IPS-18c (cell line): ENCODE measurements around the gene IGLON5.

Source experiments
- H3K4me3 ChIP-seq: 2 replicates; pipeline ENCODE4 v1.7.0; 2013; ENCODE audit warnings: low read depth, mild to moderate bottlenecking, low read length, moderate library complexity; ENCODE audit not compliant: insufficient read depth
- H3K9me3 ChIP-seq: one replicate; pipeline ENCODE4 v1.6.1; 2013; ENCODE audit warnings: mild to moderate bottlenecking, low read length, moderate library complexity; ENCODE audit not compliant: control insufficient read depth, insufficient read depth

IGLON5 gene

DNA sequence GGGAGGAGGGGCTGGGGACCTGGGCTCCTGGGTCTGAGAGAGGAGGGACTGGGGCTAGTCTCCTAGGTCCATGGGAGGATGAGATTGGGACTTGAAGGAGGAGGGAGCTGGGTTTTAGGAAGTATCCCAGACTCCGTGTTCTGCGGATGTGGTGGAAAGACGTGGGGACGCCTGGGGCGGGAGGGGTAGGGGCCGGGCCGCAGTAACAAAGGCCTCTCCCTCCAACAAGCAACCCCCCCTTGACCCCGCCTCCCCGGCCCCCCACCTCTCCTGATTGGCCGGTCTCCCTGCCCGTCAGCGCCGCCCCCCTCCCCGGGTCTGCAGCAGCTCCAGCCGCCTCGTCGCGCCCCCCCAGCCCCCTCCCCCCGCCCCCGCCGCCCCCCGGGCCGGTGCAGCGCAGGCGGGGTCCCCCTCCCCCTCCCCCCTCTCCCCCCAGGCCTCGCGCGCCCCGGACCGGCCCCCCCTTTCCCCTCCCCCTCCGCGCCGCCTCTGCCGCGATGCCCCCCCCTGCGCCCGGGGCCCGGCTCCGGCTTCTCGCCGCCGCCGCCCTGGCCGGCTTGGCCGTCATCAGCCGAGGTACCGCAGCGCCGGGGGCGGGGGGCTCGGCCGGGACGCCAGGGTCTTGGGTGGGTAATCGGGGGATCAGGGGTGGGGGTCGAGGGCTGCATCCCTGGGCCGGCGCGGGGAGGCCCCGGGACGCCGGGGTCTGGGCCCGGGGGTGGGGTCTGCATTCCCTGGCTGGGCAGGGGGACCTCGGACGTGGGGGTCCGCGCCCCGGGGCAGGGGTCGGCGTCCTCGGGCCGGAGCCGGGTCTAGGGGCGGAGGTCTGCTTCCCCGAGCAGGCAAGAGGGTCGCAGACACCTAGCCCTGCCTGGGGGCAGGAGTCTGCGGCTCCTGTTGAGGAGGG lies at the start of gene IGLON5:
IGLON5 (plus strand) TSS at position 294 of the 907 bp plus-strand sequence; CDS start at position 498, 204 bp downstream.
- H3K9me3 ChIP-seq, result no peaks in the 10 kb centered on the region

DNA sequence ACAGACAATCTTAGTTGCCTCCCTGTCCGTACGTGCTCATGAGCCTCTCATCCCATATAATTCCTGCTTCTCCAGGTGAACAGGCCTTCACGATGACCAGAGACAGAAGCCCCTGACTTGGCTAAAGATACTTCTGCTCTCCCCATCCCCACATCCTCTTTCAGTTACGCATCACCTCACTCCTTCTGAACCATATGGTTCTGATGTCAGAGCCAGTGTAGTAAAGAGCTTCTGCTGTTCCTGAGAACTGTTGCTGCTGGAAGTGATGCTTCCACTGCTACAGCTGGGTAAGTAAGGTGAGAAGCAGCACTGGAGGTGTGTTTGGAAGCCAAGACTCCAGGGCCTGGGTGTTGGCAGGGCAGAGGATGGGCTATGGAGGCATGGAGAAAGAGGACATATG lies 47.6 kb upstream of the IGLON5 start:
- H3K9me3 ChIP-seq, result no peaks in the 10 kb centered on the region
- H3K4me3 ChIP-seq, result no peak overlapping the region

More for the DNA sequence above, at the start of gene IGLON5:
- peak within 1 kb of the TSS; percentile 53 for H3K4me3 ChIP-seq

DNA sequence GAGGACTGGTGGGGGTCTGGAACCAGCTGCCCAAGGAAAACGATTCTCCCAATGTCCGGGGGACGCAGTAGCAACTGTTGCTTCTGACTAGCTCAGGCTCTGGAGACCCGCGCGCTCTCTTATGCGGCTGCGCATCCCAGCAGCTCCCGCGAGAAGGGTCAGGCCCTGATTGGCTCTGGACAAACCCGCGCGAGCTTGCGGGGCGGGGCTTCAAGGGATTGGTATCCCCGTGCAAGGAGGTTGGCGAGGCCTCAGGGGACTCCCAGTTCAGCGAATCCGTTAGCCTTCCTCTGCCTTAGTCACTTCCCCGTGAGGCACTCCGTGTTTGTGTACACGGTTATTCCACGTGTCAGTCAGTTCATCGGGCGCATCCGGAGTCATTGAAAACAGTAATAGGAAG lies 40.4 kb upstream of the IGLON5 start:
- no peaks in the 10 kb centered on the region for H3K9me3 ChIP-seq
- no peak overlapping the region for H3K4me3 ChIP-seq

DNA sequence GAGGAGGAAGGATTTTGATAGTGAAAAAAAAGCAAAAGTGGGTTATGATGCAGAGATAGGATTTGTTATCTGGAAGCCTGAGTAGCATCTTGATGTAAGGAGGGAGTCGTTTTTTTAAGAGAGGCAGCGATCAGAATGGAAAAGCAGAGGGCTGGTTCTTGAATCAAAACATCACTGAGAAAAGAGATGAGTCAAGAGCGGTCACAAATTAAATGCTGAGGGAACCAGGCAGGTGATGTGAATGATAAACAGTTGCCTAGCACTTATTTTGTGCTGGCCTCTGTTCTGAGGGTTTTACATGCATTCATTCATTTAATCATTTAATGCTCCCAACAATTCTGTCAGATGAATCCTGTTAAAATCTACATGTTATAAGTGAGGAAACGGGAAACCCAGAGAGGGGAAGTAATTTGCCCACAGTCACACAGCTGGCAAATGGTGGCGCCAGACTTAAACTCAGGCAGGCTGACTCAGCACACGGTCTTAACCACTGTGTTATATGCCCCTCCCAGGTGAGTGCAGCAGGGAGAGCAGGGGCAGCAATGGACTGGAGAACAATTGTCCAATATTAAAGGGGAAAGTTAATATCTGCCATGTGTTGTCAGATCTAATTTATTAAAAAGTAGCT lies 39.1 kb upstream of the IGLON5 start:
- H3K9me3 ChIP-seq, result no peaks in the 10 kb centered on the region
- no peak overlapping the region for H3K4me3 ChIP-seq

DNA sequence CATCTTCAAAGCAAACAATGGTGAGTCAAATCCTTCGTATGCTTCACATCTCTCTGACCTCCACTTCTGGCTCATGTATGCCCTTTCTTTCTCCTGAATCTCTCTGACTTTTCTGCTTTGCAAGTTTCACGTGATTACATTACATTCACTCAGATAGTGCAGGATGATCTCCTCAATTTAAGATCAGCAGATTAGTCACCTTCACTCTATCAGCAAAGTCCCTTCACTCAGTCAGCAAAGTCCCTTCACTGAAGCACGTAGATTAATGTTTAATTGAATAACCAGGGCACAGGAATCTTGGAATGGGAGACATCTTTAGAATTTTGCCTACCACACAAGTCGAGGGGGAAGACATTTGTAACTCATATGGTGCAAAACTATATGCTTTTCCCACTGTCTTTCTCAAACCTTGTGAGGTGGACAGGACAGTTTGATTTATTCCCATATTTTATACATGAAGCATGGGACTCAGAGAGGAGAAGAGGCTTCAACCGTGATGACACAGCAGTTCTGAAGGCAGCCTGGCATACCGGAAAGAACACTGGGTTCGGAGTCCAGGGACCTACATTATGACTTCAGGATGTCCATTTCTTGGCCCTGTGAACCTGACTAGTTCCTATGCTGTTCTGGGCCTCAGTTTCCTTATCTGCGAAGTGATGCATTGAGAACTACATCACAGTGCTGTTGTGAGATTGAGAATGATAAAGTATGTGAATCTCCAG lies 37.2 kb upstream of the IGLON5 start:
- Histone ChIP-seq H3K9me3 (no peaks in the 10 kb centered on the region), H3K4me3 (no peak overlapping the region)

DNA sequence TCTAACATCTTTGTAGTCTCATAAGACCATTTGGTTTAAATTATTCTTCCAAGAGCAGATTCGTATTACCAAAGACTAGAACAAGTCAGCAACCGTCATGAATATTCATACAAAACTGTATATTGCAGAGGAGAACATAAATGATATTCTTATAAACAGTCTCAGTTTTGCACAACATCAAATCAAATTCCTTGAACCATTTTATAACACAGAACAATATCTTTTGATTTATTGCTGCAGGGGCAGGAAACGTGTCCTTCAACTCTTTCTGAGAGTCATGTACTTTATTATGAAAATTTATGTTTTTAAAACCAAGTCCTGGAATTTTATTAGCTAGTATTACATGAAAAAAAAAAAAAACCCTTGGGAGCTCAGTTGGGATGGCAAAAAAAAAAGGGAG lies 34.3 kb upstream of the IGLON5 start:
- Histone ChIP-seq H3K4me3 (no peak overlapping the region), H3K9me3 (no peaks in the 10 kb centered on the region)

DNA sequence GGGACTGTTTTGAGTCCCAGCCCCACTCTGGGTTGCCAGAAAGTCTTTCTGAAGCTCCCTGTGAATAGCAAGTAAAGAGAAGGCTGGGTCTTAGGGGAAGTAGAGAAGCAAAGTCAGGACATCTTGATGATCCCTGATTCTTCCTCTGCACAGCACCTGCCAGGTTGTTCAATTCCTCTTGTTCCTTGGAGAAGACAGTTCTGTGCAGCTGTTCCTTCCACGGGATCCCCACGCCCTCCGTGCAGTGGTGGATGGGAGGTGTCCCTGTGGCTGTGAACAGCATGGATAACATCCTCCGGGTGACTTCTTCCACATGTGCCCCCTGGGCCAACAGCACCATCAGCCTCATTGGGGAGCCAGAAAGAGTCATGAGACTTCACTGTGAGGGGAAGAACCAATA lies 29.1 kb upstream of the IGLON5 start:
- H3K9me3 ChIP-seq, result no peaks in the 10 kb centered on the region
- H3K4me3 ChIP-seq, result no peak overlapping the region

DNA sequence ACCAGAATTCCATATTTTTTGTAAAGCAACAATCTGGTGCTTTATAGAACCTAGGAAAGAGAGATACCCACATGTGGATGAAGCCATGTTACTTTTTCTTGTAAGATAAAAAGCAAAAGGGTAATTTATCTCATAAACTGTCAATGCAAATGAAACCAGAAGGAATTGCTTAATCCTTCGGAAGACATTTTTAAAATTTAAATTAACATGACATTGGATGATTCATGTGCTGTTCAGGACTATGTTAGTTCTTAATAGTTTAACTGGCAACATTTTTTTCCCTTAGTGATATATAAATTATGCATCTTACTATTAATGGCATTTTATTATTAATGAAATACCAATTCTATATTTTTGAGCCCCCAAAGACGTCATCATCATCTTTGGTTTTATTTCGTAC lies 25.8 kb upstream of the IGLON5 start:
- Histone ChIP-seq H3K4me3 (no peak overlapping the region), H3K9me3 (no peaks in the 10 kb centered on the region)

DNA sequence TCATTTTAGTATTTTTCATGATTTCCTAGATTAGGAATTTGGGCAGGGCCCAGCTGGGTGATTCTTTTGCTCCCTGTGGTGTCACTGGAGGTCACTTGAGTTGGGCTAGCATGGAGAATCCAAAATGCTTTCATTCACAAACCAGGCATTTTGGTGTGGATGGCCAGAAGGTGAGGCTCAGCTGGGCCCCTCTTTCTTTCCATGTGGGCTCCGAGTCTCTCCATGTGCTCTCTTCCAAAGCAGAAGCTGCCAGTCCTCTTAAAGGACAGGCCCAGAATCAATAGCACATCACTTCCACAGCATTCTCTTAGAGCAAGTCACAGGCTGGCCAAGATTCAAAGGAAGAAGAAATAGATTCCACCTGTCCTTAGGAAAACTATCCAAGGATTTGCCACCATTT lies 21.8 kb upstream of the IGLON5 start:
- Histone ChIP-seq H3K9me3 (no peaks in the 10 kb centered on the region), H3K4me3 (no peak overlapping the region)

DNA sequence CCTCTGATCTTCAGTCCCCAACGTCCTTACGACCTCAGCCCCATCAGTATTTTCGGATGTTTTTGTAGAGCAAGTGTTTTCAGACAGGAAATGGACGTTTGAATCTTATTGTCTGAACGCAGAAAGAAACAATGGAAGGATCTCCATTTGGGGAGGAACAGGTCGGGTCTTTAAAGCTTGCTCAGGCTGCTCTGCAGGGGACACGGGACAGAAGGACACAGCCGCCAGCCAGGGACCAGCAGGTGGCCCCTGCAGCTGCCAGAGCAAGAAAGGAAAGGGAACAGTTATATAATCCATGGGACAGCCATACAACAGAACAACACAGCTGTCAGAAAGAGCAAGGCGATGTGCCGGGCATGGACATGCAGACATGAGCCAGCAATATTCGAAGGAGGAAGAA lies 18.5 kb upstream of the IGLON5 start:
- Histone ChIP-seq H3K4me3 (0 out of 2 replicates have a peak overlapping the region, but pooled peaks have one; percentile 9), H3K9me3 (no peaks in the 10 kb centered on the region)

DNA sequence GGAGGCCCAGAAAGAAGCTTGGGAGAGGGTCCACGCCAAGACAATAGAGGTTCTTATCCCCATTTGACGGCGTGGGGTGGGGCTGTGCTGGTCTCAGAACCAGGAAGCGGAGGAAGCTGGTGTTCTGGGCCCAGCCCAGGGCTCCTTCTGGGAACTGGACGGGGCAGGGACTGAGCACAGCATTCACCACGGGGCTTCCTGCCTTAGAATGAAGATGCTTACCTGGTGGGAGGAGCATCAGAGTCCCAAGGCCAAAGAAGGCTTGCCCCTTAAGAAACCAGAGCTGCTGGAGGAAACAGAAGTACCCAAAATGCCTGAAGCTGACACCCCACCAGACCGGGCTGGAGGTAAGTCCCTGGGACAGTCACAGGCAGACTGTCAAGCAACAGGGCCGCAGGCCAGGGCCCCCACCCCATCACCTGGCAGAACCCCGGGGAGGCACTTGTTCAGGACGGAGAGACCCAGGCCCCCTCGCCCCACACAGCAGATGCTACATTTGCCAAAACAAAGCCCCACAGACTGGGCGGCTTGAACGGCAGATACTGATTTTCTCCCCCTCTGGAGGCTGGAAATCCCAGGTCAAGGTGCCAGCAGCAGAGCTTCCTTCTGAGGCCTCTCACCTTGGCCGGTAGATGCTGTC lies 17.8 kb upstream of the IGLON5 start:
- H3K4me3 ChIP-seq, result peak overlapping the region; percentile 34; the same call in 1 of the 2 replicates
- H3K9me3 ChIP-seq, result no peaks in the 10 kb centered on the region

DNA sequence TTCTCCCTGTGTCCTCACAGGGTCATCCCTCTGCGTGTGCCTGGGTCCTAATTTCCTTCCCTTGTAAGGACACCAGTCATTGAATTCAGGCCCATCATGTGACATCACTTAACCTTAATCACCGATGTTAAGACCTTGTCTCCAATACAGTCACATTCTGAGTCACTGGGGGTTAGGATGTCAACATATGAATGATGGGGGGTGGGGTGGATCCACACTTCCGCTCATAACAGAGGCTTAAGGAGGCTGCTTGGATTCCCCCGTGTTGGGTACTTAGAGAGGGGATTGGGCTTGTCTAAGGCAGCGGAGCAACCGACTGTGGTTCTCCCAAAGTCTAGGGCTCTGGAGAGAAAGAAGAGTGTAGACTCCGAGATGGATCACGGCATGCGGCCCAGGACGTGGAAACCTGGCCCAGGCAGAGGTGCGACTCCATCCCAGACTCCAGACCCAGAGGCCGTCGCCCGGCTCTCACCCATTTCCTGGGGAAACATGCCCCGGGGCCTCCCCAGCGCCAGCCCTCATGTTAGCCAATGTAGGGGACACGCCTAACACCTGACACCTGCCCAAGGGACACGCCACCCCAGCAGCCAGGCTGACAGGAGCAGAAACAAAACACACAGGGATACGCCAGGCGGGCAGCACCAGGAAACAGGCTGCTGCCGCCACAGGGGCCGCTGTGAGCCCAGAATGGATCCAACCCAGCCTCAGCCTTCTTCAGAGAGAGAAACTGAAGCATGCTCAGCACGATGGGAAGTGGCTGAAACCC lies 17.1 kb upstream of the IGLON5 start:
- peak overlapping the region; percentile 34; the same call in 1 of the 2 replicates for H3K4me3 ChIP-seq
- no peaks in the 10 kb centered on the region for H3K9me3 ChIP-seq

DNA sequence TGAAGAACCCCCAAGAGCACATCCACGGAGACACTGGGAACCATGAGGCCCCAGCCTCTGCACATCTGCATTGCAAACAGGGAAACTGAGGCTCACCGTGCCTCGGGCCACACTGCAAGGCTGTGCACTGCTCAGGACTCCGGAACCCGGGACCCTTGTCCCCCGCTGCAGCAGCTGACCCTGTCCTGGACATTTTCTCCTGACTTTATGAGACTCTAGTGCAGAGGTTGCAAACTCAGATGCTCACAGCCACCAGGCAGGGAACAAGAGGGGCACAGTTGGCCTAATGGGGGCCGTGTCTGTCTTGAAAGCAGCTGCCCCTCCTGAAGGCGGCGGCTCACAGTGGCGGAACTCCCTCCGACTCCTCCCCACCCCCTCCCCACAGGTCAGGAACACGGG lies 16.5 kb upstream of the IGLON5 start:
- Histone ChIP-seq H3K9me3 (no peaks in the 10 kb centered on the region), H3K4me3 (no peak overlapping the region)

DNA sequence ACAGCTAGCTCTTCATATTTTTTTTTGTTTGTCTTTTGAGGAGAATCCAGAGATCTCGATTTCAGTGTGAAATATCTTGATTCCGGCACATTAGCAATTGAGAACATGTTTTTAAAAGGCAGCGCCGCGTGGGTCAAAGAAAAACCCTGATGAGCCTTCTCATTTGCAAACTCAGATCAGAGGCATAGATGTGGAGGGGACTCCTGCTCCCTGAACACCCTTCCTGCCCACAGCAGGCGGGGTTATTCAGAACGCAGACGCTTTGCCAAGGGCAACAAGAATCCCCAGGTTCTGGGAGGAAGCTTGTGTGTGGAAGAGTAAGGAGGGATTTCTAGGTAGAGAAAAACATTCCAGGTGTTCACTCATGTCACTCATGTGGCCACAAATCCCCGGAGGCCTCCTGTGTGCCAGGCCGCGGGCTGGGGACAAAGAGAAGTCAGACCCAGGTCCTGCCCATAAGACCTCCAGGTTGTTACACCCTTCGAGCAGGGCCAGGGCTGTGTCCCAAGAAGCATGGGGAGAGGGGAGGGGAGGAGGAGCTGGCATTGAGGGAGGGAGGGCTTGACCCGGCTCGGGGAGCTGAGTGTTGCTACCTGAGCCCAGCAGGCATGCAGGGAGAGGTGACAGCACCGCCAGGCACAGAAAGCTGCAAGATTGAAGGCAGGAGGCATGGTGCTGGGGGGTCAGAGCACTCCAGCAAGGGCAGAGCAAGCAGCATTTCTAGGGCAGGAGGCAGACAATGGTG lies 15.9 kb upstream of the IGLON5 start:
- Histone ChIP-seq H3K9me3 (no peaks in the 10 kb centered on the region), H3K4me3 (no peak overlapping the region)

DNA sequence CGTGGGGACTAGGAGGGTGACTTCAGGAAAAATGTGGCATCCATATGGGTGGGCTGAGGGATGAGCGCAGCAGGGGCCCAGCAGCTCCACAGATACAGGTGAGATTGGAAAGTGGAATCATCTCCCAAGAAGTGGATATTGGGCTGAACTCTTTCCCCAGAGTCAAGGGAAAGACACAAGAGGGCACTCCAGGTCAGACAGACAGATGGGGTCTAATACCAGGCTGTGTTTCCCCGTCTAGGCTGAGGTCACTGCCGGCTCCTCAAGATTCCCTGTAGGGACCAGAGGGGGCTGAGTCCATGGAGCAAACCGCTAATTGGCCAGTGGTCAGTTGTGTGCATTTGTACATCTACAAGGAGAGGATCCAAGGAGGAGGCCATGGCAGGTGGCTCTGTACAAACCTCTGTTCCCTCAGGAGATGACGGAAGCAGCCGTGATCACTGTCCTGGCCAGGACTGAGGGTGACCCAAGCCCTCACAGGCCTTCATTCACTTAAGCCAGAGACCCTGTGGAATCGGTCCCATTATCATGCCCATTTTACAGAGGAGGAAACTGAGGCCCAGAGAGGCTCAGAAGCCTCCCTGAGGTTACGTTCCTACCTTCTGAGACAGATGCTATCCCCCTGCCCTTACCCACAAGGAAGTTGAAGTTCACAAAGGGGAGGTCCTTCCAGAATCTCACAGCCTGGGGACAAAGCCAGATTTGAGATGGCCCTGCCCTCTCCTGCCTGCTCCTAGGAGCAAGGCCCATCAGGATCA lies 14.9 kb upstream of the IGLON5 start:
- Histone ChIP-seq H3K4me3 (no peak overlapping the region), H3K9me3 (no peaks in the 10 kb centered on the region)
